ENCODE measurements around the gene ZFAND4. TPM values are rescaled to one million over a fixed set of nuclear protein-coding genes. Genes with fewer than 3 reads are reported as not detected.

Gene ZFAND4
- total RNA-seq, 4 donors from 2014 or later, result 10.4 to 33.0 (median 16.2) TPM

DNA sequence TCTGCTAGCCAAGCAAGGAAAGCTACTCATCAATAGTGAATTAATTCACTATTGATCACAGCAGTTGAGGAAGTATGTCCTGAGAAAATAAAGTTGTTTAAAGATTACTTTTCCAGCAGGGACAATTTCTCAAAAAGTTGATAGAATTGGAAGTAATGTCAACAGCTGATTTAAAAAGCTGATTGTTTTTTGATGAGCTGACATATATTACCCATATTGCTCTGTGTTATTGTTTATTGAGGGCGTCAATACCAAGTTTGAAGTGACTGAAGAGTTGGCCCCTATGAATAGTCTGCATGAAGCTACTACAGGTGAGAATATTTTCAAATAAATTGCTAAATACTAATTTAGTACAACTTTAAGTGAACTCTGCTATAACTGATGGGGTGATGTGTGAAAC lies 28.0 kb downstream of the ZFAND4 start:
- Histone ChIP-seq H3K9me3 (no peaks in the 10 kb centered on the region), H3K27ac (no peak overlapping the region), H3K4me3 (no peak overlapping the region), H3K27me3 (no peaks in the 10 kb centered on the region), H3K36me3 (peaks cover 0 to 14% (median 0%) of the 10 kb centered on the region in 3 donors), H3K4me1 (no peaks in the 10 kb centered on the region)
- TF ChIP-seq POLR2A (IDR thresholded peaks at IDR 0.05), result no peak
- TF ChIP-seq, protein P1, sequence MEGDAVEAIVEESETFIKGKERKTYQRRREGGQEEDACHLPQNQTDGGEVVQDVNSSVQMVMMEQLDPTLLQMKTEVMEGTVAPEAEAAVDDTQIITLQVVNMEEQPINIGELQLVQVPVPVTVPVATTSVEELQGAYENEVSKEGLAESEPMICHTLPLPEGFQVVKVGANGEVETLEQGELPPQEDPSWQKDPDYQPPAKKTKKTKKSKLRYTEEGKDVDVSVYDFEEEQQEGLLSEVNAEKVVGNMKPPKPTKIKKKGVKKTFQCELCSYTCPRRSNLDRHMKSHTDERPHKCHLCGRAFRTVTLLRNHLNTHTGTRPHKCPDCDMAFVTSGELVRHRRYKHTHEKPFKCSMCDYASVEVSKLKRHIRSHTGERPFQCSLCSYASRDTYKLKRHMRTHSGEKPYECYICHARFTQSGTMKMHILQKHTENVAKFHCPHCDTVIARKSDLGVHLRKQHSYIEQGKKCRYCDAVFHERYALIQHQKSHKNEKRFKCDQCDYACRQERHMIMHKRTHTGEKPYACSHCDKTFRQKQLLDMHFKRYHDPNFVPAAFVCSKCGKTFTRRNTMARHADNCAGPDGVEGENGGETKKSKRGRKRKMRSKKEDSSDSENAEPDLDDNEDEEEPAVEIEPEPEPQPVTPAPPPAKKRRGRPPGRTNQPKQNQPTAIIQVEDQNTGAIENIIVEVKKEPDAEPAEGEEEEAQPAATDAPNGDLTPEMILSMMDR (IDR thresholded peaks at IDR 0.05), result no peak
- no peak for DNase-seq

DNA sequence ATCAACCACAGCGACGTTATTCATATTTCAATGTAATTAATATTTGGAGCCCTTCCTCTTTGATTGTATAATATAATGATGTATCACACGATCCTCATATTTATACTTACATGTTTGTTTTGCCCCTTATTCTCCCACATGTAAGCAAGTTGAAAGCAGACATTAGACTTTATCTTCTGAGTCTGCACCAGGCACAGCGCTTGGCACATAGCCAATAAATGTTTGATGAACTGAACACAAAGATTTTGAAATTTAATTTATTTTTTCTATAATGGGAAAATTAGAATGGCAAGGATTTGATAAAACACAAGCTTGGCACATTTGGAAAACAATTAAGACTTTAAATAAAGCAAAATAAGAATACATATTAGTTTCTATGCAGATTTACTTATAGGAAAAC lies 31.6 kb downstream of the ZFAND4 start:
- DNase-seq, result no peak
- Histone ChIP-seq H3K27ac (no peak overlapping the region), H3K4me3 (no peak overlapping the region), H3K4me1 (no peaks in the 10 kb centered on the region), H3K27me3 (no peaks in the 10 kb centered on the region), H3K9me3 (no peaks in the 10 kb centered on the region), H3K36me3 (peaks cover 0 to 6% (median 0%) of the 10 kb centered on the region in 3 donors)
- TF ChIP-seq, protein P1 (IDR thresholded peaks at IDR 0.05), result no peak
- no peak for TF ChIP-seq POLR2A (IDR thresholded peaks at IDR 0.05)

DNA sequence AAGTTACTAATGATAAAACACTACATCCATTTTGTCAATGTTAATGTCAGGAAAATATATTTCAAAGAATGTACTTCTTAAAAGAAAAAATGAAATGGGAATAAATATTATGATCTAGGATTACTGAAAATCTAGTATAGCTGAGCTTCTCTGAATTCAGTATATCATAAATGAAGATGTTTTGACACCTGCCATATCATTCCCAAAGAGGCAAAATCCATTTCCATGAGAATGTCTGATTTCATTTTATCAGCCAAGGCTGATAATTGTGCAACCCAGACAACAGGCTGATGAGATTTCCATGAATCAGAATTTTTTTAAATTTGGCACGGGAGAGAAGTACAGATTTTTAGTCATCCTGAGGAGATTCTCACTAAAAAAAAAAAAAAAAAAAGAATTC lies 32.5 kb downstream of the ZFAND4 start:
- peaks cover 0 to 6% (median 0%) of the 10 kb centered on the region in 3 donors for H3K36me3 ChIP-seq
- TF ChIP-seq POLR2A (IDR thresholded peaks at IDR 0.05), result no peak
- TF ChIP-seq, protein P1 (IDR thresholded peaks at IDR 0.05), result no peak
- DNase-seq, result no peak
- no peaks in the 10 kb centered on the region for H3K4me1 ChIP-seq
- H3K4me3 ChIP-seq, result no peak overlapping the region
- H3K9me3 ChIP-seq, result no peaks in the 10 kb centered on the region
- H3K27ac ChIP-seq, result no peak overlapping the region
- no peaks in the 10 kb centered on the region for H3K27me3 ChIP-seq

DNA sequence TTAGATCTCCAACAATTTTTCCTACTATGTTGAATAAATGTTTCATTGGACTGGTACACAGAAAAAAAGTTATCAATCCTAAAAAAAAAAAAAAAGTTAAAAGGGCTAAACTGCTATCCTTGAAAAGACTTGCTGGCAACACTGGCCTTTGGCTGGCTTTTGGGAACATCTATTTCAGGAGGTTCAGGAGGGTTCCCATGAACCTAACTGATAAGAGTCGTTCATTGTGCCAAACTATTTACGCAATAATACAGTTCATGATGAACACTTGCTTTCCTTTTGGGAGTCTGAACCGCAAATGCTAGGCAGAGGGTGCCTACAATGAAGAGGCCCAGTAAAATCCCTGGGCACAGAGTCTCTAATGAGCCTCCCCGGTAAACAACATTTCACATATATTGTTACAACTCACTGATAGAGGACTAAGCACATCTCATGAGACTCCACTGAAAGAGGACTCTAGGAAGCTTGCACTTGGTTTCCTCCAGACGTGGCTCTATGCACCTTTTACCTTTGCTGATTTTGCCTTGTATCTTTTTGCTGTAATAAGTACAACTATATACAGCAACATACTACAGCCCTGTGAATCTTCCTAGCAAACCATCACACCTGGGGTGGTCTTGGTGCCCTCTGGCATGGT lies 45.0 kb downstream of the ZFAND4 start:
- DNase-seq, result no peak
- TF ChIP-seq, protein P1 (IDR thresholded peaks at IDR 0.05), result no peak
- no peak for TF ChIP-seq POLR2A (IDR thresholded peaks at IDR 0.05)
- H3K27me3 ChIP-seq, result no peaks in the 10 kb centered on the region
- no peaks in the 10 kb centered on the region for H3K9me3 ChIP-seq
- no peaks in the 10 kb centered on the region for H3K4me1 ChIP-seq
- no peak overlapping the region for H3K27ac ChIP-seq
- H3K4me3 ChIP-seq, result no peak overlapping the region
- peaks cover 0 to 13% (median 0%) of the 10 kb centered on the region in 3 donors for H3K36me3 ChIP-seq

DNA sequence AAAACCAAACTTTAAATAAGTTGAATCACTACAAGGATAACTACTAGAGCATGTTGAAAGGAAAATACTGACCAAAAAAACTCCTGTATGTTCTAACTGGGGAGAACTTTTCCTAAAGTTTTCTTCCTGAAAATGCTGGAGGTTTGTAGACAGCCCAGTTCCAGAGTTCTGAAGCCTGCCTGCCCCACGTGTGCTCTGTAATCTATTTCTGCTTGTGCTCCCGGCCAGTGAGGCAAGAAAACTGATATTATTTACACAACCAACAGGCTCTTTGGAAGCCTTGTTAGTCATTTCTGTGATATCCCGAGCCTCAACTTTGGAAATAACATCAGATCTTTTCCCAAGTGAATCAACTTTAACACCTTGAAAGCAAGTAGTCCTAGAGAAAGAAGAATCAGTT lies 46.7 kb downstream of the ZFAND4 start:
- Histone ChIP-seq H3K27ac (no peak overlapping the region), H3K4me1 (no peaks in the 10 kb centered on the region), H3K27me3 (no peaks in the 10 kb centered on the region), H3K9me3 (no peaks in the 10 kb centered on the region), H3K4me3 (no peak overlapping the region), H3K36me3 (peaks cover 0 to 13% (median 0%) of the 10 kb centered on the region in 3 donors)
- no peak for DNase-seq
- TF ChIP-seq, protein P1 (IDR thresholded peaks at IDR 0.05), result no peak
- TF ChIP-seq POLR2A (IDR thresholded peaks at IDR 0.05), result no peak
